ENCODE results near the gene KDM4C. TPM values are rescaled to one million over a fixed set of nuclear protein-coding genes. Genes with fewer than 3 reads are reported as not detected.

KDM4C gene
- total and polyA plus RNA-seq, 2 donors (not counting 1 experiment from before 2014, with no cell fraction given), result 49.7 to 141 TPM

DNA sequence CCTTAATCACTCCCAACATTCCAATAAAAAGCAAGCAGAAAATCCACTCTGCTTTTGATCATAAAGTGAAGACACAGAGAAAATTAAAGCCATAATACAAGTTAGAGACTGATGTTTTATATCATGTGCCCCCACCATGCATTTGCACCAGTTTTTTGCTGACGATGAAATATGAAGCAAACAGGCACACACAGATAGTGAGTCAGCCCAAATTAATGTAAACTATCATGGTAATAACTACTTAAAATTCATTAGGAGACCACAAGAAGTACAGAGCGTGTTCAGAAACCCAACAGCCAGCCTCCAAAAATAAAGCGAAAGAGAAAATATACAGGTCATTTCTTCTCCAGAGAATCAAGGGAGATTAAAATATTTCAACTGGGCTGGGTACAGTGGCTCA is 46.4 kb upstream of the KDM4C start:
- TF ChIP-seq, protein P1, sequence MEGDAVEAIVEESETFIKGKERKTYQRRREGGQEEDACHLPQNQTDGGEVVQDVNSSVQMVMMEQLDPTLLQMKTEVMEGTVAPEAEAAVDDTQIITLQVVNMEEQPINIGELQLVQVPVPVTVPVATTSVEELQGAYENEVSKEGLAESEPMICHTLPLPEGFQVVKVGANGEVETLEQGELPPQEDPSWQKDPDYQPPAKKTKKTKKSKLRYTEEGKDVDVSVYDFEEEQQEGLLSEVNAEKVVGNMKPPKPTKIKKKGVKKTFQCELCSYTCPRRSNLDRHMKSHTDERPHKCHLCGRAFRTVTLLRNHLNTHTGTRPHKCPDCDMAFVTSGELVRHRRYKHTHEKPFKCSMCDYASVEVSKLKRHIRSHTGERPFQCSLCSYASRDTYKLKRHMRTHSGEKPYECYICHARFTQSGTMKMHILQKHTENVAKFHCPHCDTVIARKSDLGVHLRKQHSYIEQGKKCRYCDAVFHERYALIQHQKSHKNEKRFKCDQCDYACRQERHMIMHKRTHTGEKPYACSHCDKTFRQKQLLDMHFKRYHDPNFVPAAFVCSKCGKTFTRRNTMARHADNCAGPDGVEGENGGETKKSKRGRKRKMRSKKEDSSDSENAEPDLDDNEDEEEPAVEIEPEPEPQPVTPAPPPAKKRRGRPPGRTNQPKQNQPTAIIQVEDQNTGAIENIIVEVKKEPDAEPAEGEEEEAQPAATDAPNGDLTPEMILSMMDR (IDR thresholded peaks at IDR 0.05), result no peak
- no peak for TF ChIP-seq EZH2 (IDR thresholded peaks at IDR 0.05; ENCODE audit: borderline replicate concordance, insufficient read depth, low read depth, low read length, poor library complexity, severe bottlenecking)
- ChIA-PET CTCF (no interaction called here), POLR2A (interaction anchor here (0.7 to 1.2 kb wide), 2 partner anchors 12 to 646 kb away, joined by 3 read pairs; no protein-coding TSS in a partner anchor)
- no peaks in the 10 kb centered on the region for H4K20me1 ChIP-seq (ENCODE audit: control insufficient read depth, insufficient read depth, low read length, poor library complexity, severe bottlenecking)
- DNase-seq, result no peak
- Mint-ChIP-seq H3K4me1 (peaks cover 12% of the 10 kb centered on the region), H3K9me3 (ENCODE audit: insufficient read depth) (peaks cover 3% of the 10 kb centered on the region), H3K27ac (no peak overlapping the region), H3K4me3 (no peak overlapping the region), H3K27me3 (no peaks in the 10 kb centered on the region)
- no peak overlapping the region for H3K27ac ChIP-seq (ENCODE audit: low read length in 2 of 2)
- no peak overlapping the region for H3K9ac ChIP-seq (ENCODE audit: low read length)
- H3K9me3 ChIP-seq (ENCODE audit: control extremely low read depth in 1 of 3, control insufficient read depth in 2 of 3, insufficient read depth in 1 of 3, low read length in 2 of 3), result peaks cover 0 to 17% (median 5%) of the 10 kb centered on the region in 3 donors
- H3K79me2 ChIP-seq (ENCODE audit: control insufficient read depth, insufficient read depth, low read length), result peaks cover 3% of the 10 kb centered on the region
- no peak overlapping the region for H2AFZ ChIP-seq (ENCODE audit: insufficient read depth, low read depth, low read length, poor library complexity, severe bottlenecking)
- intact Hi-C loops (cut with micrococcal nuclease), result loop anchor here (1.0 kb wide), 1 partner anchor 11 kb away; no protein-coding TSS in a partner anchor
- no peak overlapping the region for H3K4me3 ChIP-seq (ENCODE audit: control extremely low read depth in 1 of 5, extremely low read depth in 1 of 5, insufficient read depth in 1 of 5, low read depth in 2 of 5, low read length in 4 of 5)
- no peak for ATAC-seq (ENCODE audit: low read depth)
- H3K4me2 ChIP-seq (replicated peaks; ENCODE audit: low read depth, low read length, poor library complexity, severe bottlenecking), result no peak overlapping the region
- peaks cover under 1 to 11% of the 10 kb centered on the region in 2 donors for H3K4me1 ChIP-seq (ENCODE audit: control insufficient read depth in 2 of 2, insufficient read depth in 2 of 2, low read length in 2 of 2)
- H3K27me3 ChIP-seq (replicated peaks in 1 of 4; ENCODE audit: control extremely low read depth in 1 of 4, control insufficient read depth in 3 of 4, insufficient read depth in 4 of 4, low read length in 3 of 4), result no peaks in the 10 kb centered on the region
- 83% methylated on average over 2 of the region's 3 CpGs for WGBS (ENCODE audit: insufficient coverage)
- no peaks in the 10 kb centered on the region for H3K36me3 ChIP-seq (replicated peaks in 1 of 2; ENCODE audit: control extremely low read depth in 1 of 2, control insufficient read depth in 1 of 2, extremely low read depth in 1 of 2, insufficient read depth in 2 of 2, low read length in 1 of 2)

- WGBS (ENCODE audit: insufficient coverage), result 100% methylated on average over 1 of the region's 3 CpGs
- no peaks in the 10 kb centered on the region for H3K79me2 ChIP-seq (ENCODE audit: control insufficient read depth, insufficient read depth, low read length)
These were observed 45.7 kb upstream of the KDM4C start for GRCh38 chr9:6712041-6712440.

More at GRCh38 chr9:6712041-6712440, 45.7 kb upstream of the KDM4C start:
- Histone ChIP-seq H3K4me1 (ENCODE audit: control insufficient read depth in 2 of 2, insufficient read depth in 2 of 2, low read length in 2 of 2) (peaks cover 6 to 16% of the 10 kb centered on the region in 2 donors), H4K20me1 (ENCODE audit: control insufficient read depth, insufficient read depth, low read length, poor library complexity, severe bottlenecking) (no peaks in the 10 kb centered on the region), H3K27ac (ENCODE audit: low read length in 2 of 2) (no peak overlapping the region), H3K4me2 (replicated peaks; ENCODE audit: low read depth, low read length, poor library complexity, severe bottlenecking) (no peak overlapping the region), H3K9ac (ENCODE audit: low read length) (no peak overlapping the region), H3K27me3 (replicated peaks in 1 of 4; ENCODE audit: control extremely low read depth in 1 of 4, control insufficient read depth in 3 of 4, insufficient read depth in 4 of 4, low read length in 3 of 4) (no peaks in the 10 kb centered on the region), H3K9me3 (ENCODE audit: control extremely low read depth in 1 of 3, control insufficient read depth in 2 of 3, insufficient read depth in 1 of 3, low read length in 2 of 3) (peaks cover 0 to 17% (median 5%) of the 10 kb centered on the region in 3 donors), H2AFZ (ENCODE audit: insufficient read depth, low read depth, low read length, poor library complexity, severe bottlenecking) (no peak overlapping the region), H3K4me3 (ENCODE audit: control extremely low read depth in 1 of 5, extremely low read depth in 1 of 5, insufficient read depth in 1 of 5, low read depth in 2 of 5, low read length in 4 of 5) (no peak overlapping the region), H3K36me3 (replicated peaks in 1 of 2; ENCODE audit: control extremely low read depth in 1 of 2, control insufficient read depth in 1 of 2, extremely low read depth in 1 of 2, insufficient read depth in 2 of 2, low read length in 1 of 2) (no peaks in the 10 kb centered on the region)
- Mint-ChIP-seq H3K27ac (no peak overlapping the region), H3K9me3 (ENCODE audit: insufficient read depth) (peaks cover 3% of the 10 kb centered on the region), H3K4me1 (peaks cover 16% of the 10 kb centered on the region), H3K4me3 (no peak overlapping the region), H3K27me3 (no peaks in the 10 kb centered on the region)
- ChIA-PET CTCF (no interaction called here), POLR2A (interaction anchor here (0.7 kb wide), 1 partner anchor 646 kb away, joined by 3 read pairs; no protein-coding TSS in a partner anchor)
- ATAC-seq (ENCODE audit: low read depth) (no peak), DNase-seq (no peak)
- no peak for TF ChIP-seq EZH2 (IDR thresholded peaks at IDR 0.05; ENCODE audit: borderline replicate concordance, insufficient read depth, low read depth, low read length, poor library complexity, severe bottlenecking)
- TF ChIP-seq, protein P1 (IDR thresholded peaks at IDR 0.05), result no peak
- intact Hi-C loops (cut with micrococcal nuclease), result no loop called here
